ENCODE data around the gene PITPNC1. TPM values are rescaled to one million over a fixed set of nuclear protein-coding genes. Genes with fewer than 3 reads are reported as not detected.

Gene PITPNC1
- polyA plus RNA-seq, 1 of the 3 experiments (the other 2 are of a cell fraction) = 18.4 TPM

DNA sequence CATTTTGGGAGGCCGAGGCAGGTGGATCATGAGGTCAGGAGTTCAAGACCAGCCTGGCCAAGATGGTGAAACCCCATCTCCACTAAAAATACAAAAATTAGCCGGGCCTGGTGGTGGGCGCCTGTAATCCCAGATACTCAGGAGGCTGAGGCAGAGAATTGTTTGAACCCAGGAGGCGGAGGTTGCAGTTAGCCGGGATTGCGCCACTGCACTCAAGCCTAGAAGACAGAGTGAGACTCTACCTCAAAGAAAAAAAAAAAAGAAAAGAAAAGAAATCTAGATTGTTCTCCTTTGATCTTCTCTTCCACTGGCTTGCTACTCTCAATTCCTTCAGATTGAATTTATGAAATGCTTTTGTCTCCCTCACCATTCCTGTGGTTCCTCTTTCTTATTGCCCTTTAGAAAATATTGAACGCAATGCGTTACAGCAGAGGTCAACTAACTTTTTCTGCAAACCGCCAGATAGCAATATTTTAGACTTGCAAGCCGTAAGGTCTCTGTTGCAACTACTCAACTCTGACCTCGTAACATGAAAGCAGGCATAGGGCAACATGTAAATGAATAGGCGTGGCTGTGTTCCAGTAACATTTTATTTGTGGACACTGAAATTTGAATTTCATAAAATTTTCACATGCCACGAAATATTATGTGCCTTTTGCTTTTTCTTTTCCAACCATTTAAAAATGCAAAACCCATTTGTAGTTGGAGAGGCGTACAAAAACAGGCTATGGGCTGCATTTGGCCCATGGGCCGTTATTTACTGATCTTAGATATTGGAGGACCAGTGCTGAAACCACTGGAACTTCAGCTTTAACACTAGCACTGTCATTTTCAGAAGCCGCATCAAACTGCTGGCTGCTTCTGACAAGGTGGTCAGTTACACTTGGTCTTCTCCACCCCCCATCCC lies 24.8 kb downstream of the PITPNC1 start:
- CTCF ChIA-PET = interaction anchor here (2.0 kb wide), 1 partner anchor 73 kb away, joined by 5 read pairs; no protein-coding TSS in a partner anchor
- H3K36me3 ChIP-seq (replicated peaks in 1 of 2; ENCODE audit: control insufficient read depth in 1 of 2, insufficient read depth in 2 of 2, low read length in 1 of 2) = no peaks in the 10 kb centered on the region
- TF ChIP-seq MXI1 (IDR thresholded peaks at IDR 0.05; ENCODE audit: low read depth, low read length) = no peak
- TF ChIP-seq GABPA (IDR thresholded peaks at IDR 0.05; ENCODE audit: low read depth) = no peak
- no peak for TF ChIP-seq NFIC (IDR thresholded peaks at IDR 0.05; ENCODE audit: borderline replicate concordance)
- TF ChIP-seq SMC3 (IDR thresholded peaks at IDR 0.05; ENCODE audit: low read depth, low read length) = no peak
- TF ChIP-seq JUND (IDR thresholded peaks at IDR 0.05) = no peak

DNA sequence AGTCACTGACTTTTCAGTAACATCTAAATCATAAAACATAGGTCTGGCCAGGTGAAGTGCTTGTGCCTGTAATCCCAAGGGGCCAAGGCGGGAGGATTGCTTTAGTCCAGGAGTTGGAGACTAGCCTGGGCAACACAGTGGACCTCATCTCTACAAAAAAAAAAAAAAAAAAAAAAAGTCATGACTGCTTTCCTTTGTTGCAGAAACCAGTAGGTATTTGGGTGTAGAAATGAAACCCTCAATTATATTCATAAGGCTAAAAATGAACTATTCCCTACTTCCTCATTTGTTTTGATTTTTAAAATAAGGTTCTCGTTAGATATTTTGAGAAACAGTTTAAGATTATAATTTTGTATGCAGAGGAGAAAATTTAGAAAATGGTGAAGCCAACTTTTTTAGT lies 26.0 kb downstream of the PITPNC1 start:
- CTCF ChIA-PET = interaction anchor here (2.0 kb wide), 1 partner anchor 72 kb away, joined by 5 read pairs; no protein-coding TSS in a partner anchor
- POLR2A ChIA-PET = no interaction called here

More for the DNA sequence above, 24.8 kb downstream of the PITPNC1 start:
- no peak overlapping the region for H2AFZ ChIP-seq (ENCODE audit: low read depth)
- H4K20me1 ChIP-seq (ENCODE audit: insufficient read depth) = no peaks in the 10 kb centered on the region
- peaks cover 6% of the 10 kb centered on the region in 2 experiments; a peak in 2 of 4 replicates for H3K4me1 ChIP-seq (ENCODE audit: control insufficient read depth in 1 of 2, insufficient read depth in 2 of 2, low read depth in 1 of 2, low read length in 1 of 2)
- no peak overlapping the region for H3K4me3 ChIP-seq (ENCODE audit: low read depth in 2 of 2, low read length in 1 of 2)
- no peak overlapping the region for H3K27ac ChIP-seq (ENCODE audit: low read depth in 2 of 2, low read length in 1 of 2)
- H3K9me3 ChIP-seq = no peaks in the 10 kb centered on the region
- no peak overlapping the region for H3K9ac ChIP-seq
- H3F3A ChIP-seq (replicated peaks; ENCODE audit: insufficient read depth) = peaks cover 7% of the 10 kb centered on the region
- H3K4me2 ChIP-seq = no peak overlapping the region
- H3K79me2 ChIP-seq (ENCODE audit: insufficient read depth) = peaks cover 60% of the 10 kb centered on the region
- no peaks in the 10 kb centered on the region for H3K27me3 ChIP-seq (ENCODE audit: insufficient read depth)
- no peak for DNase-seq
- 92% methylated on average over 16 of the region's 16 CpGs for WGBS (ENCODE audit: low lambda C conversion rate)
- POLR2A ChIA-PET = no interaction called here
- no peaks in the 10 kb centered on the region for H3K9me2 ChIP-seq

DNA sequence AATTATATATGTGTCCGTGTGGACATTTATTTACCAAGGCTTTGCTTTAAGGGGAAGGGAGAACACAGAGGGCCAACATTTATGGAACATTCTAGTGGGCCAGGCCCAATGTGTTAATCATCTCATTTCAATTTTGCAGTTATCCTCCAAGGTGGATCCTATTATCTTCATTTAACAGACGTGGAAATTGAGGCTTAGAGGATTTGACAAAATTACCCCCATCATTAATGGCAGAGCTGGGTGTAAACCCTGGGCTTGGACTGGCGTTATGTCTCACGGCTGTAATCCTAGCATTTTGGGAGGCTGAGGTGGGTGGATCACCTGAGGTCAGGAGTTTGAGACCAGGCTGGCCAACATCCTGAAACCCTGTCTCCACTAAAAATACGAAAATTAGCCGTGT lies 26.4 kb downstream of the PITPNC1 start:
- Histone ChIP-seq H3K79me2 (ENCODE audit: insufficient read depth) (peaks cover 62% of the 10 kb centered on the region), H3K27ac (ENCODE audit: low read depth in 2 of 2, low read length in 1 of 2) (no peak overlapping the region), H3K36me3 (replicated peaks in 1 of 2; ENCODE audit: control insufficient read depth in 1 of 2, insufficient read depth in 2 of 2, low read length in 1 of 2) (no peaks in the 10 kb centered on the region), H2AFZ (ENCODE audit: low read depth) (no peak overlapping the region), H3K9ac (no peak overlapping the region), H3F3A (replicated peaks; ENCODE audit: insufficient read depth) (peaks cover 7% of the 10 kb centered on the region), H3K4me3 (ENCODE audit: low read depth in 2 of 2, low read length in 1 of 2) (no peak overlapping the region), H3K9me3 (no peaks in the 10 kb centered on the region), H3K4me1 (ENCODE audit: control insufficient read depth in 1 of 2, insufficient read depth in 2 of 2, low read depth in 1 of 2, low read length in 1 of 2) (peaks cover 6% of the 10 kb centered on the region in 2 experiments; a peak in 2 of 4 replicates), H3K4me2 (no peak overlapping the region), H3K9me2 (no peaks in the 10 kb centered on the region), H3K27me3 (ENCODE audit: insufficient read depth) (no peaks in the 10 kb centered on the region), H4K20me1 (ENCODE audit: insufficient read depth) (no peaks in the 10 kb centered on the region)
- CTCF ChIA-PET = interaction anchor here (2.0 kb wide), 1 partner anchor 72 kb away, joined by 5 read pairs; no protein-coding TSS in a partner anchor
- POLR2A ChIA-PET = no interaction called here
- 93% methylated on average over 6 of the region's 6 CpGs for WGBS (ENCODE audit: low lambda C conversion rate)
- DNase-seq = no peak
- no peak for TF ChIP-seq NFIC (IDR thresholded peaks at IDR 0.05; ENCODE audit: borderline replicate concordance)
- TF ChIP-seq TCF12 (IDR thresholded peaks at IDR 0.05) = no peak
- TF ChIP-seq GATA2 (CRISPR knock-in tag; IDR thresholded peaks at IDR 0.05) = no peak
- TF ChIP-seq SMC3 (IDR thresholded peaks at IDR 0.05; ENCODE audit: low read depth, low read length) = no peak
- TF ChIP-seq RFX5 (IDR thresholded peaks at IDR 0.05; ENCODE audit: low read length) = no peak
- no peak for TF ChIP-seq TEAD4 (IDR thresholded peaks at IDR 0.05; ENCODE audit: borderline replicate concordance, insufficient read depth)
- TF ChIP-seq, protein P1, sequence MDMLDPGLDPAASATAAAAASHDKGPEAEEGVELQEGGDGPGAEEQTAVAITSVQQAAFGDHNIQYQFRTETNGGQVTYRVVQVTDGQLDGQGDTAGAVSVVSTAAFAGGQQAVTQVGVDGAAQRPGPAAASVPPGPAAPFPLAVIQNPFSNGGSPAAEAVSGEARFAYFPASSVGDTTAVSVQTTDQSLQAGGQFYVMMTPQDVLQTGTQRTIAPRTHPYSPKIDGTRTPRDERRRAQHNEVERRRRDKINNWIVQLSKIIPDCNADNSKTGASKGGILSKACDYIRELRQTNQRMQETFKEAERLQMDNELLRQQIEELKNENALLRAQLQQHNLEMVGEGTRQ (IDR thresholded peaks at IDR 0.05; ENCODE audit: borderline replicate concordance, low read depth, low read length) = no peak
- no peak for TF ChIP-seq SIN3A (IDR thresholded peaks at IDR 0.05; ENCODE audit: borderline replicate concordance, low read depth, low read length)
- TF ChIP-seq, protein P2, sequence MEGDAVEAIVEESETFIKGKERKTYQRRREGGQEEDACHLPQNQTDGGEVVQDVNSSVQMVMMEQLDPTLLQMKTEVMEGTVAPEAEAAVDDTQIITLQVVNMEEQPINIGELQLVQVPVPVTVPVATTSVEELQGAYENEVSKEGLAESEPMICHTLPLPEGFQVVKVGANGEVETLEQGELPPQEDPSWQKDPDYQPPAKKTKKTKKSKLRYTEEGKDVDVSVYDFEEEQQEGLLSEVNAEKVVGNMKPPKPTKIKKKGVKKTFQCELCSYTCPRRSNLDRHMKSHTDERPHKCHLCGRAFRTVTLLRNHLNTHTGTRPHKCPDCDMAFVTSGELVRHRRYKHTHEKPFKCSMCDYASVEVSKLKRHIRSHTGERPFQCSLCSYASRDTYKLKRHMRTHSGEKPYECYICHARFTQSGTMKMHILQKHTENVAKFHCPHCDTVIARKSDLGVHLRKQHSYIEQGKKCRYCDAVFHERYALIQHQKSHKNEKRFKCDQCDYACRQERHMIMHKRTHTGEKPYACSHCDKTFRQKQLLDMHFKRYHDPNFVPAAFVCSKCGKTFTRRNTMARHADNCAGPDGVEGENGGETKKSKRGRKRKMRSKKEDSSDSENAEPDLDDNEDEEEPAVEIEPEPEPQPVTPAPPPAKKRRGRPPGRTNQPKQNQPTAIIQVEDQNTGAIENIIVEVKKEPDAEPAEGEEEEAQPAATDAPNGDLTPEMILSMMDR (IDR thresholded peaks at IDR 0.05) = no peak

More for the DNA sequence above, 26.0 kb downstream of the PITPNC1 start:
- H3K9me2 ChIP-seq = no peaks in the 10 kb centered on the region
- no peaks in the 10 kb centered on the region for H3K9me3 ChIP-seq
- no peak overlapping the region for H3K4me3 ChIP-seq (ENCODE audit: low read depth in 2 of 2, low read length in 1 of 2)
- no peak overlapping the region for H3K4me2 ChIP-seq
- no peak overlapping the region for H2AFZ ChIP-seq (ENCODE audit: low read depth)
- H3F3A ChIP-seq (replicated peaks; ENCODE audit: insufficient read depth) = peaks cover 7% of the 10 kb centered on the region
- TF ChIP-seq EZH2phosphoT487 (IDR thresholded peaks at IDR 0.05; ENCODE audit: borderline replicate concordance, low read depth) (no peak), SMC3 (IDR thresholded peaks at IDR 0.05; ENCODE audit: low read depth, low read length) (no peak), GATA2 (CRISPR knock-in tag; IDR thresholded peaks at IDR 0.05) (no peak), RCOR1 (IDR thresholded peaks at IDR 0.05; ENCODE audit: low read length) (no peak), SIN3A (IDR thresholded peaks at IDR 0.05; ENCODE audit: borderline replicate concordance, low read depth, low read length) (no peak), NFIC (IDR thresholded peaks at IDR 0.05; ENCODE audit: borderline replicate concordance) (no peak)
- TF ChIP-seq, protein P3, sequence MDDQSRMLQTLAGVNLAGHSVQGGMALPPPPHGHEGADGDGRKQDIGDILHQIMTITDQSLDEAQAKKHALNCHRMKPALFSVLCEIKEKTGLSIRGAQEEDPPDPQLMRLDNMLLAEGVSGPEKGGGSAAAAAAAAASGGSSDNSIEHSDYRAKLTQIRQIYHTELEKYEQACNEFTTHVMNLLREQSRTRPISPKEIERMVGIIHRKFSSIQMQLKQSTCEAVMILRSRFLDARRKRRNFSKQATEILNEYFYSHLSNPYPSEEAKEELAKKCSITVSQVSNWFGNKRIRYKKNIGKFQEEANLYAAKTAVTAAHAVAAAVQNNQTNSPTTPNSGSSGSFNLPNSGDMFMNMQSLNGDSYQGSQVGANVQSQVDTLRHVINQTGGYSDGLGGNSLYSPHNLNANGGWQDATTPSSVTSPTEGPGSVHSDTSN (IDR thresholded peaks at IDR 0.05) = no peak
- peaks cover 63% of the 10 kb centered on the region for H3K79me2 ChIP-seq (ENCODE audit: insufficient read depth)
- H3K4me1 ChIP-seq (ENCODE audit: control insufficient read depth in 1 of 2, insufficient read depth in 2 of 2, low read depth in 1 of 2, low read length in 1 of 2) = peaks cover 6% of the 10 kb centered on the region in 2 experiments; a peak in 2 of 4 replicates
- H3K27ac ChIP-seq (ENCODE audit: low read depth in 2 of 2, low read length in 1 of 2) = no peak overlapping the region
- H3K27me3 ChIP-seq (ENCODE audit: insufficient read depth) = no peaks in the 10 kb centered on the region
- WGBS (ENCODE audit: low lambda C conversion rate) = 95% methylated on average over 2 of the region's 2 CpGs
- H3K9ac ChIP-seq = no peak overlapping the region
- DNase-seq = no peak
- no peaks in the 10 kb centered on the region for H3K36me3 ChIP-seq (replicated peaks in 1 of 2; ENCODE audit: control insufficient read depth in 1 of 2, insufficient read depth in 2 of 2, low read length in 1 of 2)
- H4K20me1 ChIP-seq (ENCODE audit: insufficient read depth) = no peaks in the 10 kb centered on the region
